Esophagus muscularis mucosa (tissue), 3 donors: ENCODE results near the gene ZNF500.

Source experiments
- POLR2A ChIP-seq: fragments of 450-650 bp; IDR thresholded peaks from one replicate; pipeline ENCODE4 v1.6.1; 2017; ENCODE audit warnings: antibody characterized with exemption, moderate library complexity, mild to moderate bottlenecking, low read depth
- POLR2AphosphoS5 ChIP-seq, 2 donors: sonication (generic); formaldehyde crosslinking; IDR thresholded peaks; one replicate each; pipeline ENCODE4 v1.6.1; 2017; ENCODE audit warnings: antibody characterized with exemption in 2 of 2
- TF ChIP-seq, protein P1 (sequence below), 3 experiments: fragments of 200-600 bp in 2 of 3; fragments of 450-650 bp in 1 of 3; sonication (generic) in 2 of 3; IDR thresholded peaks; one replicate each; pipeline ENCODE4 v1.5.1; 2017 to 2019; ENCODE audit warnings: antibody characterized with exemption in 3 of 3, mild to moderate bottlenecking in 2 of 3, moderate library complexity in 1 of 3

DNA sequence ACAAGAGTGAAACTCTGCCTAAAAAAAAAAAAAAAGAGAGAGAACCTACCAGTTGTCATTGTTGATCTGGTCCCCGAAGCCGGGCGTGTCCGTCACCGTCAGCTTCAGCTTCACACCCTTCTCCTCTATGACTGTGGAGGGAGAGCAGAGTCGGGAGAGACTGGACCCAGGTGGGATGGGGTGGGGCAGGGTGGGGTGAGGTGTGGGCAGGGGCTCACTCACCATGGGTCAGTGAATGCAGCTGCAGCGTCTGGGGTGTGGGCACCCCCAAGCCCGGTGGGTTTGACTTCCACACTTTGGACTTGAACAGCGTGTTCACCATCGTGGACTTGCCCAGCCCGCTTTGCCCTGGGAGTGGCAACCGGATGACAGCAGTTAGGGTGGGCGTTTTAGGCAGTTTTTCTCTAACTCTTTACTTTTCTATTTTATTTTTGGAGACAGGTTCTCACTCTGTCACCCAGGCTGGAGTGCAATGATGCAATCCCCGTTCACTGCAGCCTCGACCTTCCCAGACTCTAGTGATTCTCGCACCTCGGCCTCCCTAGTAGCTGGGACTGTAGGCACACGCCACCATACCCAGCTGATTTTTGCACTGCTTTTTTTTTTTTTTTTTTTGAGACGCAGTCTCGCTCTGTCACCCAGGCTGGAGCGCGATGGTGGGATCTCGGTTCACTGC is 18.9 kb upstream of the ZNF500 start:
- TF ChIP-seq, protein P1, sequence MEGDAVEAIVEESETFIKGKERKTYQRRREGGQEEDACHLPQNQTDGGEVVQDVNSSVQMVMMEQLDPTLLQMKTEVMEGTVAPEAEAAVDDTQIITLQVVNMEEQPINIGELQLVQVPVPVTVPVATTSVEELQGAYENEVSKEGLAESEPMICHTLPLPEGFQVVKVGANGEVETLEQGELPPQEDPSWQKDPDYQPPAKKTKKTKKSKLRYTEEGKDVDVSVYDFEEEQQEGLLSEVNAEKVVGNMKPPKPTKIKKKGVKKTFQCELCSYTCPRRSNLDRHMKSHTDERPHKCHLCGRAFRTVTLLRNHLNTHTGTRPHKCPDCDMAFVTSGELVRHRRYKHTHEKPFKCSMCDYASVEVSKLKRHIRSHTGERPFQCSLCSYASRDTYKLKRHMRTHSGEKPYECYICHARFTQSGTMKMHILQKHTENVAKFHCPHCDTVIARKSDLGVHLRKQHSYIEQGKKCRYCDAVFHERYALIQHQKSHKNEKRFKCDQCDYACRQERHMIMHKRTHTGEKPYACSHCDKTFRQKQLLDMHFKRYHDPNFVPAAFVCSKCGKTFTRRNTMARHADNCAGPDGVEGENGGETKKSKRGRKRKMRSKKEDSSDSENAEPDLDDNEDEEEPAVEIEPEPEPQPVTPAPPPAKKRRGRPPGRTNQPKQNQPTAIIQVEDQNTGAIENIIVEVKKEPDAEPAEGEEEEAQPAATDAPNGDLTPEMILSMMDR (IDR thresholded peaks at IDR 0.05): no peak
- TF ChIP-seq POLR2A (no peak), POLR2AphosphoS5 (IDR thresholded peaks at IDR 0.05) (no peak)
